ENCODE results near the gene RHBDF1. TPM values are rescaled to one million over a fixed set of nuclear protein-coding genes. Genes with fewer than 3 reads are reported as not detected.

RHBDF1 gene, protein sequence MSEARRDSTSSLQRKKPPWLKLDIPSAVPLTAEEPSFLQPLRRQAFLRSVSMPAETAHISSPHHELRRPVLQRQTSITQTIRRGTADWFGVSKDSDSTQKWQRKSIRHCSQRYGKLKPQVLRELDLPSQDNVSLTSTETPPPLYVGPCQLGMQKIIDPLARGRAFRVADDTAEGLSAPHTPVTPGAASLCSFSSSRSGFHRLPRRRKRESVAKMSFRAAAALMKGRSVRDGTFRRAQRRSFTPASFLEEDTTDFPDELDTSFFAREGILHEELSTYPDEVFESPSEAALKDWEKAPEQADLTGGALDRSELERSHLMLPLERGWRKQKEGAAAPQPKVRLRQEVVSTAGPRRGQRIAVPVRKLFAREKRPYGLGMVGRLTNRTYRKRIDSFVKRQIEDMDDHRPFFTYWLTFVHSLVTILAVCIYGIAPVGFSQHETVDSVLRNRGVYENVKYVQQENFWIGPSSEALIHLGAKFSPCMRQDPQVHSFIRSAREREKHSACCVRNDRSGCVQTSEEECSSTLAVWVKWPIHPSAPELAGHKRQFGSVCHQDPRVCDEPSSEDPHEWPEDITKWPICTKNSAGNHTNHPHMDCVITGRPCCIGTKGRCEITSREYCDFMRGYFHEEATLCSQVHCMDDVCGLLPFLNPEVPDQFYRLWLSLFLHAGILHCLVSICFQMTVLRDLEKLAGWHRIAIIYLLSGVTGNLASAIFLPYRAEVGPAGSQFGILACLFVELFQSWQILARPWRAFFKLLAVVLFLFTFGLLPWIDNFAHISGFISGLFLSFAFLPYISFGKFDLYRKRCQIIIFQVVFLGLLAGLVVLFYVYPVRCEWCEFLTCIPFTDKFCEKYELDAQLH
- total RNA-seq (10 to 100 TPM; 20.4 to 26.7 (median 24.2) TPM), polyA plus RNA-seq (29.6 TPM)
- long read RNA-seq, donor 1, transcript RHBDF1-201 (18 exons, 2,992 nt): major isoform, 26 of 79 reads
- long read RNA-seq, donor 1, partial matches to known transcripts: 25 of 79 reads
- long read RNA-seq, donor 1, other reads (novel, unspliced or antisense): 28 of 79 reads
- long read RNA-seq, donor 2, transcript RHBDF1-201 (18 exons, 2,992 nt): major isoform, 14 of 37 reads
- long read RNA-seq, donor 2, partial matches to known transcripts: 3 of 37 reads
- long read RNA-seq, donor 2, other reads (novel, unspliced or antisense): 20 of 37 reads
- long read RNA-seq, donor 3, transcript RHBDF1-201 (18 exons, 2,992 nt): major isoform, 7 of 71 reads
- long read RNA-seq, donor 3, partial matches to known transcripts: 34 of 71 reads
- long read RNA-seq, donor 3, other reads (novel, unspliced or antisense): 30 of 71 reads
- long read RNA-seq, donor 4, transcript RHBDF1-201 (18 exons, 2,992 nt): major isoform, 13 of 44 reads
- long read RNA-seq, donor 4, partial matches to known transcripts: 3 of 44 reads
- long read RNA-seq, donor 4, other reads (novel, unspliced or antisense): 28 of 44 reads

DNA sequence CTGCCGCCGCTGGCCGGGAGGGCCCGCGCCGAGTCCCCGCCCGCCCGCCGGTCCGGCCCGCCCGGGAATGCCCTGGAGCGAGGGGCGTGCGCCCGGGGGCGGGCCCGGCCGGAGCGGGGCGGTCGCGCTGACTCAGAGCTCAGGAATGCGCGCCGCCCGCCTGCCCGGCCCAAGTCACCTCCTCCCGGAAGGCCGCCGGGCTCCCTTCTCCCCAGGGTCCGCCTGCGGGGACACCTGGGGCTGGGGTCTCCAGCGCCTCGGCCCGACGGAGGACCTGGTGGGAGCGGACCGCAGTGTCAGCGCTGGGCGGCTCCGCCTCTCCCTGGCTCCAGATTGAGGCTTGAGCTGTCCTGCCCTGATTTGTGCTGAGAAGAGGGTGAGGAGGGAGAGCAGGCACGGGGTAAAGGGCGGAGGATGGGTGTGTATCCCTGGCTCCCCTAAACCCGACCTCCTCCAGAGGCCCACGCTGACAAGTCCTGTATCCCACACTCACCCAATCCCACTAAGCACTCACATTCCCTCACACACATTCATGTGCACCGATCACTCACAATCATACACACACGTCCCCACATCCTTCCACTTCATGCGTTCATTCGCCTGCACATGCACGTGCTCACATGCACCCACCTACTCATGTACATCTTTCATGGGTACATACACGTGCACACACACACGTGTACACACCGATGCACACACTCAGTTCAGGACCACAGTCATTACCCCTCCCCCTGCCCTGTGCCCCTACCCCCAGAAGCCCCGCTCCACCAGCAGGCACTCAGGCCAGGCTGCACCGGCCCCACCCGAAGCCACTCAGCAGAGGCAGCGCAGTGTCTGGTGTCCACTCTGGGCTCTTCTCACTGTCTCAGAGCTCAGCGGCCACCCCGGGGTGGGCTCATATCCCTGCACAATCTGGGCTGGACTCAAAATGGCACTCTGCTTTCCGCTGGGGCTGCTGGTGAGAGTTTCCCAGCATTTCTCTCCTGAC lies at the start of gene RHBDF1:
RHBDF1 (minus strand) TSS at position 71 of the 988 bp plus-strand sequence. CDS start 7,616 bp downstream, outside the sequence.
- peak; percentile 74 to 89 (median 89) for DNase-seq
- WGBS: 21% methylated on average over 61 of the region's 62 CpGs

DNA sequence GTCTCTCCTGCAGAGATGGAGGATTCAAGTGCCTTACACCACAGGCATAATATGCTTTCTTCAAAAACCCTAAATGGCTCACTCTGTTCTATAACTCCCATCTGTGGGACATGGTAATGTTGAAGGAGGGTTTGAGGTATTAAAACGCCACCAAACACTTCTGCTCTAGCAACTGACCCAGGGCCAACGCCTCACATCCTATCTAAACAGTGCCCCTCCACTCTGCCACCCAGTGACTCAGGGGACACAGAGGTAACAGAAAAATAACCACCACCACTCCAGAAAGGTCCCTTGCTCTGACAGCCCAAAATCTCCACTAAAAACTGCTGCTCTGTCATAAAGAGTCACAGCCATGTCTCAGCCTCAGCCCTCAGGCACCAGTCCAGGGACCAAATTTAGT lies 48.3 kb upstream of the RHBDF1 start:
- no peaks in the 10 kb centered on the region for H3K4me1 ChIP-seq (ENCODE audit: control insufficient read depth, insufficient read depth, low read length)
- H3K27ac ChIP-seq (ENCODE audit: low read length): no peak overlapping the region
- intact Hi-C loops (cut with DNase I): no loop called here
- 95% methylated on average over 2 of the region's 2 CpGs for WGBS
- H3K9me3 ChIP-seq (ENCODE audit: control insufficient read depth, low read length): no peaks in the 10 kb centered on the region
- H3K27me3 ChIP-seq (ENCODE audit: control insufficient read depth, insufficient read depth): no peaks in the 10 kb centered on the region
- H3K4me3 ChIP-seq (ENCODE audit: low read length): no peak overlapping the region
- ATAC-seq (no peak), DNase-seq (no peak)

More for the DNA sequence above, at the start of gene RHBDF1:
- peak within 1 kb of the TSS; percentile 80 for H3K4me3 ChIP-seq (ENCODE audit: low read length)
- no peaks in the 10 kb centered on the region for H3K27me3 ChIP-seq (ENCODE audit: control insufficient read depth, insufficient read depth)
- intact Hi-C loops (cut with DNase I): no loop called here
- peak; percentile 51 to 69 for ATAC-seq
- H3K4me1 ChIP-seq (ENCODE audit: control insufficient read depth, insufficient read depth, low read length): peaks cover 22% of the 10 kb centered on the region
- H3K9me3 ChIP-seq (ENCODE audit: control insufficient read depth, low read length): no peaks in the 10 kb centered on the region
- peak within 1 kb of the TSS; percentile 91 for H3K27ac ChIP-seq (ENCODE audit: low read length)

DNA sequence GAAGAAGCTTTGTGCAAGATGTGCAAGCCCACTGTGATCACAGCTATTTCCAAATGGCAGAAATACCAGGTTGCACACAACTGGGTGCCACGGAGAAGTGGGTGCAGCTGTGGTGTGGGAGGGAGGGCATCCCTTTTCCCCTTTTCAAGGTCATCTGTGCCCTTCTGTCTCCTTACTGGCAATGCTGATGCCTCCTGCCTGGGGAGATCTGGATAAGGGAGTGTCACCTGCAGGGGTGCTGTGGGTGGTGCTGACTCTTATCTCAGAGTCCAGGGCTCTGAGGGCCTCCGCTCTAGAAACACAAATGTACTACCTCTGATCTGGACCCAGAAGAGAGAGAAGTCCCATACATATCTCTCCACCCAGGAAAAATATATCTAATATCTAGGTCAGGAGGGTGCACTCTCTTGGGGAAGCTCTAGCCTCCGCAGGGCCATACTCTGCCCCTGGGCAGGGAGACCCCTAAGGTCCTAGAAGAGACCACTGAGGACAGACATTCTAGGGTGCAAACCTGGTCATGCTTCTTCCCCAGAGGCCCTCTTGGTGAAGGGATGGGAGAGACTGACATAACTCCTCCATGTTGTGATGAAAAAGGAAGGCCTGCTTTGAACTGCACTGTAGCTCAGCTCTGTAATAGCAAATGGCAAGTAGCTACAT lies 47.5 kb upstream of the RHBDF1 start:
- no peak for DNase-seq
- WGBS: 89% methylated on average over 3 of the region's 3 CpGs
- Histone ChIP-seq H3K4me3 (ENCODE audit: low read length) (no peak overlapping the region), H3K4me1 (ENCODE audit: control insufficient read depth, insufficient read depth, low read length) (no peaks in the 10 kb centered on the region), H3K9me3 (ENCODE audit: control insufficient read depth, low read length) (no peaks in the 10 kb centered on the region), H3K27me3 (ENCODE audit: control insufficient read depth, insufficient read depth) (no peaks in the 10 kb centered on the region), H3K27ac (ENCODE audit: low read length) (no peak overlapping the region)
- intact Hi-C loops (cut with DNase I): loop anchor here in 1 of 4 donors (5.0 kb wide), 1 partner anchor 62 kb away; the partner anchor contains the start of gene HBQ1
- no peak for ATAC-seq

DNA sequence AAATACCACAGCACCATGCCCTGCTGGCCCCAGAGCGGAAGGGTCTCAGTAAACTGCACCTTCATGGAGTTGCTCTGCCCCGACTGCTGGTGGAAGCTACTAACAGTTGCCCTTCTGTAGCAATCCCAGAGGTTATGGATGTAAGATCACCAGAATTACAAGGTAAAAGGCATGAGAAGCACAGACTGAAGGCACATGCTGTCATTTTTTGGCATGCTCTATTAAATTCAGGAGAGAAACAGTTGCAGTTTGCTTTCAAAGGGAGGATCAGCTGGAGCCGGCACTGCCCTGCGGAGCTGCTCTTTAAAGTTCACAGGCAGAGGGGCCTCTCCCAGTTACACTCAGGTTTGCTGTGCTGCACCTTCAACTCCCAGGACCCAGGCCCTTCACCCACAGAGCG lies 46.9 kb upstream of the RHBDF1 start:
- Histone ChIP-seq H3K4me1 (ENCODE audit: control insufficient read depth, insufficient read depth, low read length) (no peaks in the 10 kb centered on the region), H3K27ac (ENCODE audit: low read length) (no peak overlapping the region), H3K4me3 (ENCODE audit: low read length) (no peak overlapping the region), H3K9me3 (ENCODE audit: control insufficient read depth, low read length) (no peaks in the 10 kb centered on the region), H3K27me3 (ENCODE audit: control insufficient read depth, insufficient read depth) (no peaks in the 10 kb centered on the region)
- no peak for DNase-seq
- intact Hi-C loops (cut with DNase I): loop anchor here in 1 of 4 donors (5.0 kb wide), 1 partner anchor 63 kb away; the partner anchor contains the start of gene HBQ1
- WGBS: 91% methylated on average over 5 of the region's 5 CpGs
- no peak for ATAC-seq

DNA sequence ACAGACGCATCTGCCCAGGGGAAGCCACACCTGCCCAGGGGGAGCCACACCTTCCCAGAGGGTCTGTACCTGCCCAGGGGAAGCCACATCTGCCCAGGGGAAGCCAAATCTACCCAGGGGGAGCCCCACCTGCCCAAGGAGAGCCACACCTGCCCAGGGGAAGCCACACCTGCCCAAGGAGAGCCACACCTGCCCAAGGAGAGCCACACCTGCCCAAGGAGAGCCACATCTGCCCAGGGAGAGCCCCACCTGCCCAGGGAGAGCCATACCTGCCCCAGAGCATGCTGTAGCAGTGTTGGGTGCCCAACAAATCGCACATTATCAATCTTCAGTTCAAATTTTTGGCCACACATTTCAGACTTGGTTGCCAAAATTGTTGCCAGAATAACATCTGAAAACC lies 46.4 kb upstream of the RHBDF1 start:
- Histone ChIP-seq H3K4me1 (ENCODE audit: control insufficient read depth, insufficient read depth, low read length) (no peaks in the 10 kb centered on the region), H3K9me3 (ENCODE audit: control insufficient read depth, low read length) (no peaks in the 10 kb centered on the region), H3K27me3 (ENCODE audit: control insufficient read depth, insufficient read depth) (no peaks in the 10 kb centered on the region), H3K4me3 (ENCODE audit: low read length) (no peak overlapping the region), H3K27ac (ENCODE audit: low read length) (no peak overlapping the region)
- WGBS: 94% methylated on average over 2 of the region's 2 CpGs
- DNase-seq (no peak), ATAC-seq (peak in 1 of 2 donors; percentile 31)
- intact Hi-C loops (cut with DNase I): loop anchor here in 1 of 4 donors (5.0 kb wide), 1 partner anchor 63 kb away; the partner anchor contains the start of gene HBQ1

DNA sequence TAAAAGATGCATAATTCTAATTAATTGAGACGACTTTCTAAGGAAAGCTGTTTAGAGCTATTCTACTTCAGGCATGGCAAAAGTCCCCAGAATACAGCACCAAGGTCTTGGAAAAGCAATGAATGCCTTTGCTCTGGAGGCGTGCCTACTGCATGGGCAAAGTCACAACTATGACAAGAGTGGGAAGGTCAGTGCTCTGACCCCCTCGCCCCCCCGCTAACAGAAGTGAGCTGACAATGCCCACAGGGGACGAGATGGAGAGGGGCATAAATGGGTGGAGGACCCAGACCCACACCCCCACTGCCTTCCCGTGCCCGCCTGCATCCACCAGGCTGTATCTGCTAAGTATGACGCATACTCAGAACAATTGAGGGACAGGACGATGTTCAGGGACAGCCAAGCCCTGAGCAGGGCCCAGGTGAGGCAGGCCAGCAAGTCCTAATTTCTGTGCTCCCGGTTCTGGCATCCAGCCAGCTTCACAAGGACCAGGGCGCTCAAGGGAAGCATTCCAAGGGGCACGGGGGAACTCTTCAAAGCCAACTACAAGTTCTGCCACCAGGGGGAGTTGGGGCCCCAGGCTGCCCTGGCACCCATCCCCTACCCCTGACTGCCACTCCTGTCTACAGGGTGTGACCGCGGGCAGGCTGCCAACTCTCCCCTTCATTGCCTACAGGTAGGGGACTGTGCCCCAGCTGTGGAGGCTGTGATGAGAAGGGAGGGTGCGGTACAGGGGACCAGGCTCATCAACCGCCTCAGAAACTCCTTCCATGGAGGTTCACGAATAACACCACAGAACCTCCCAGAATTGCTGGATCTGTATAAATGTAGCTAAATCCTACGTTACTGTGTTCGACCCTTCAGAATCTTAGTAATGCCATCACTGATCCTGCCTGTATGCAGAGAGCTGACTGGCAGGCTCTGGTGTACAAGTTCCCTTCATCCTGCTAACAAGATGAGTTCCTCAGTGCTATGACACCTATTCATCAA lies 45.2 kb upstream of the RHBDF1 start:
- 65% methylated on average over 19 of the region's 19 CpGs for WGBS
- H3K27me3 ChIP-seq (ENCODE audit: control insufficient read depth, insufficient read depth): no peaks in the 10 kb centered on the region
- DNase-seq (peak; percentile 58 to 79 (median 79)), ATAC-seq (peak; percentile 47 to 48)
- intact Hi-C loops (cut with DNase I): loop anchor here in 1 of 4 donors (5.0 kb wide), 1 partner anchor 65 kb away; the partner anchor contains the start of gene HBQ1
- H3K9me3 ChIP-seq (ENCODE audit: control insufficient read depth, low read length): no peaks in the 10 kb centered on the region
- peaks cover 3% of the 10 kb centered on the region for H3K4me1 ChIP-seq (ENCODE audit: control insufficient read depth, insufficient read depth, low read length)
- H3K4me3 ChIP-seq (ENCODE audit: low read length): no peak overlapping the region
- no peak overlapping the region for H3K27ac ChIP-seq (ENCODE audit: low read length)

DNA sequence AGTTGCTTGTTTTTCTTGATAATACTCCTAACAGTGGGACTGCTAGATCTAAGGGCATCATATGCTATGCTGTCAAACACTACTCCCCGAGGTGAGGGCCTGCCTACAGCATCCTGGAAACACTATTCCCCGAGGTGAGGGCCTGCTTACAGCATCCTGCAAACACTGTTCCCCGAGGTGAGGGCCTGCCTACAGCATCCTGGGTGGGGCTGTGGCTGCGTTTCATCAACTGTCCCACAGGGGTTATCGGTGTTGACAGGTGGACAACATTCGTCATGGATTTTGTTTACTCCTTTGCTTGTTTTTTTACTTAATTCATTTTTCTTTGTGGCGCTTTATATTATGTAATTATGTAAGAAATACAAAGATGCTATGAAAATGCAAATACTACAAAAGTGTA lies 43.6 kb upstream of the RHBDF1 start:
- Histone ChIP-seq H3K27ac (ENCODE audit: low read length) (no peak overlapping the region), H3K9me3 (ENCODE audit: control insufficient read depth, low read length) (no peaks in the 10 kb centered on the region), H3K4me3 (ENCODE audit: low read length) (no peak overlapping the region), H3K4me1 (ENCODE audit: control insufficient read depth, insufficient read depth, low read length) (peaks cover 3% of the 10 kb centered on the region), H3K27me3 (ENCODE audit: control insufficient read depth, insufficient read depth) (no peaks in the 10 kb centered on the region)
- WGBS: 67% methylated on average over 7 of the region's 7 CpGs
- no peak for ATAC-seq
- intact Hi-C loops (cut with DNase I): loop anchor here in 1 of 4 donors (5.0 kb wide), 1 partner anchor 66 kb away; the partner anchor contains the start of gene HBQ1
- no peak for DNase-seq

DNA sequence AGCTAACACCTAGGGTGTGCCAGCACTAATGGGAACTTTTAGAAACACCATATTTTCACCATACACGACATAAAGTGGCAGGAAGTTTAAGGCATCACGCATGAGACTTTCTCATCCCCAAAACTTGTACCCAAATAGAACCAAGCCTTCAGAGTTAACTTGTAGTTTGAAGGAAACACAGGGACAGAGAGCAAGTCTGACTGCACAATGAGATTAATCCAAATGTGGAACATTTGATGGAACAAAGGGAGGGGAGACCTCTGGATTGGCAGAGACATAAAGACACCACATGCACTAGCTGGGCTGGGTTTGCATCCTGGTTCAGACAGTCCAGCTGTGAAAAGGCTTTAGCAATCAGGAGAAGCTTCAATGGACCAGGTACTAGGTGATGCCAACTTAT lies 41.9 kb upstream of the RHBDF1 start:
- Histone ChIP-seq H3K9me3 (ENCODE audit: control insufficient read depth, low read length) (no peaks in the 10 kb centered on the region), H3K27ac (ENCODE audit: low read length) (no peak overlapping the region), H3K4me1 (ENCODE audit: control insufficient read depth, insufficient read depth, low read length) (peaks cover 3% of the 10 kb centered on the region), H3K4me3 (ENCODE audit: low read length) (no peak overlapping the region), H3K27me3 (ENCODE audit: control insufficient read depth, insufficient read depth) (no peaks in the 10 kb centered on the region)
- WGBS: 91% methylated on average over 2 of the region's 2 CpGs
- intact Hi-C loops (cut with DNase I): no loop called here
- ATAC-seq (no peak), DNase-seq (no peak)

Data from right cardiac atrium (tissue), 5 donors.